K562 (cell line): ENCODE data around the gene TRIAP1. TPM values are rescaled to one million over a fixed set of nuclear protein-coding genes. Genes with fewer than 3 reads are reported as not detected.

ENCODE experiments used
- ARID2 ChIP-seq: fragments of 450-650 bp; IDR thresholded peaks from 2 replicates; pipeline ENCODE4 v1.6.1; 2017; ENCODE audit warnings: antibody characterized with exemption, mild to moderate bottlenecking
- ATF3 ChIP-seq, 2 experiments: fragments of 450-650 bp in 1 of 2; sonication (generic) in 1 of 2; formaldehyde crosslinking in 1 of 2; IDR thresholded peaks in 1 of 2; conservative IDR thresholded peaks in 1 of 2; 2 replicates each; pipeline versions ENCODE4 v1.6.1 to v1.8.1; 2016 to 2023; ENCODE audit warnings: mild to moderate bottlenecking in 2 of 2, moderate library complexity in 2 of 2, inconsistent platforms in 1 of 2, missing genetic modification reagents in 1 of 2
- BCOR ChIP-seq: fragments of 450-650 bp; IDR thresholded peaks from 2 replicates; pipeline ENCODE4 v1.6.1; 2016
- FOXK1 ChIP-seq: sonication (generic); formaldehyde crosslinking; IDR thresholded peaks from 2 replicates; pipeline ENCODE4 v1.8.0; 2022; ENCODE audit warnings: missing genetic modification reagents, mild to moderate bottlenecking, borderline replicate concordance
- FOXM1 ChIP-seq, 2 experiments: fragments of 450-650 bp in 1 of 2; sonication (generic) in 1 of 2; formaldehyde crosslinking in 1 of 2; IDR thresholded peaks; 2 replicates each; pipeline versions ENCODE4 v1.6.1 to v1.9.0; 2017 to 2022; ENCODE audit warnings: low read depth in 2 of 2, mild to moderate bottlenecking in 2 of 2, missing genetic modification reagents in 1 of 2, moderate library complexity in 1 of 2
- FOXP4 ChIP-seq: sonication (generic); formaldehyde crosslinking; IDR thresholded peaks from 2 replicates; pipeline ENCODE4 v1.8.0; 2022; ENCODE audit warnings: mild to moderate bottlenecking, missing genetic modification reagents, borderline replicate concordance
- GATAD2B ChIP-seq: fragments of 450-650 bp; IDR thresholded peaks from 2 replicates; pipeline ENCODE4 v1.6.1; 2017; ENCODE audit warnings: mild to moderate bottlenecking, borderline replicate concordance
- ILK ChIP-seq: fragments of 450-650 bp; IDR thresholded peaks from 2 replicates; pipeline ENCODE4 v1.6.1; 2016; ENCODE audit warnings: missing genetic modification characterization, low read depth, mild to moderate bottlenecking, missing compliant biosample characterization, moderate library complexity, borderline replicate concordance
- JUND ChIP-seq, 2 experiments: IDR thresholded peaks; 2 replicates in 1 of 2; 3 replicates in 1 of 2; pipeline ENCODE4 v1.6.1; 2011; ENCODE audit warnings: borderline replicate concordance in 2 of 2, low read depth in 2 of 2, low read length in 2 of 2, improper control_type of control experiment in 1 of 2, missing biosample characterization in 1 of 2, missing genetic modification characterization in 1 of 2, missing genetic modification reagents in 1 of 2
- MEIS2 ChIP-seq: fragments of 450-650 bp; IDR thresholded peaks from 2 replicates; pipeline ENCODE4 v1.6.1; 2014; ENCODE audit warnings: mild to moderate bottlenecking; ENCODE audit not compliant: partially characterized antibody
- PYGO2 ChIP-seq: fragments of 450-650 bp; IDR thresholded peaks from 2 replicates; pipeline ENCODE4 v1.6.1; 2016; ENCODE audit warnings: mild to moderate bottlenecking, missing genetic modification characterization, moderate library complexity, missing compliant biosample characterization
- RBBP5 ChIP-seq: fragments of 200-600 bp; sonication (generic); IDR thresholded peaks from 2 replicates; pipeline ENCODE4 v1.6.1; 2012; ENCODE audit warnings: borderline replicate concordance, mild to moderate bottlenecking, low read length, control low read depth, inconsistent platforms; ENCODE audit not compliant: insufficient read depth, poor library complexity, severe bottlenecking
- RCOR1 ChIP-seq, 2 experiments: IDR thresholded peaks; 2 replicates each; pipeline ENCODE4 v1.6.1; 2012; ENCODE audit warnings: low read depth in 2 of 2, low read length in 2 of 2, borderline replicate concordance in 1 of 2, improper control_type of control experiment in 1 of 2
- SMARCA5 ChIP-seq: fragments of 450-650 bp; IDR thresholded peaks from 2 replicates; pipeline ENCODE4 v1.6.1; 2016
- ZBTB26 ChIP-seq: fragments of 450-650 bp; formaldehyde crosslinking; IDR thresholded peaks from 2 replicates; pipeline ENCODE4 v1.4.0; 2022; ENCODE audit warnings: missing genetic modification characterization
- ZNF274 ChIP-seq: IDR thresholded peaks from 2 replicates; pipeline ENCODE4 v1.6.1; 2011; ENCODE audit warnings: low read depth, mild to moderate bottlenecking, low read length, moderate library complexity, borderline replicate concordance
- ZNF592 ChIP-seq: fragments of 450-650 bp; IDR thresholded peaks from 2 replicates; pipeline ENCODE4 v1.6.1; 2017; ENCODE audit warnings: antibody characterized with exemption, mild to moderate bottlenecking
- polyA plus RNA-seq, 8 experiments: library from polyadenylated mRNA; depleted of rRNA in 4 of 8; stranded (reverse) in 5 of 8; unstranded in 3 of 8; fragments of >200 nt; fragmentation: Nextera tagmentation in 2 of 8; fragmentation: Illumina TruSeq in 1 of 8; extraction: Ambion mirVana in 2 of 8; extraction: Trizol in 1 of 8; gene quantifications; 2 replicates each; pipeline versions ENCODE4 v1.2.1 to v1.2.3, GENCODE V29; 2011 to 2014; ENCODE audit warnings: inconsistent platforms in 1 of 8, missing spikeins in 1 of 8
- total RNA-seq, 7 experiments: library from RNA; depleted of rRNA in 6 of 7; stranded (reverse); fragments of >200 nt in 6 of 7; fragmentation: Illumina TruSeq in 2 of 7; extraction: Trizol in 2 of 7; gene quantifications; 2 replicates each; pipeline versions ENCODE4 v1.2.1 to v1.2.3, GENCODE V29; 2011 to 2021; ENCODE audit warnings: low replicate concordance in 1 of 7

TRIAP1 gene
- total and polyA plus RNA-seq, 9 of the 15 experiments (the other 6 are each of a cell fraction or from before 2014, with no cell fraction given), result 37.3 to 354 (median 65.4) TPM

GRCh38 chr12:120481022-120481767, 35.0 kb upstream of the TRIAP1 start (continued):
- TF ChIP-seq GATAD2B (no peak), FOXP4 (CRISPR knock-in tag) (no peak), BCOR (no peak), RCOR1 (IDR thresholded peaks at IDR 0.05; ENCODE audit: borderline replicate concordance in 1 of 2, low read depth in 2 of 2, low read length in 2 of 2) (peak in 1 of 2 experiments; percentile 51; a peak in 1 of 4 replicates), JUND (IDR thresholded peaks at IDR 0.05; ENCODE audit: borderline replicate concordance, low read depth, low read length) (peak; percentile 26; the same call in 1 of the 2 replicates), JUND (tag; IDR thresholded peaks at IDR 0.05; ENCODE audit: borderline replicate concordance, low read depth, low read length) (no peak), ILK (tag) (no peak), ZNF274 (no peak), FOXK1 (no peak), ZBTB26 (no peak), ARID2 (no peak), FOXM1 (IDR thresholded peaks at IDR 0.05; ENCODE audit: low read depth) (peak; percentile 29; the same call in 1 of the 2 replicates), FOXM1 (CRISPR knock-in tag; IDR thresholded peaks at IDR 0.05; ENCODE audit: low read depth) (no peak), RBBP5 (no peak), SMARCA5 (no peak), MEIS2 (peak; percentile 76), ATF3 (IDR thresholded peaks at IDR 0.05) (no peak), ATF3 (CRISPR knock-in tag; conservative IDR thresholded peaks at IDR 0.05) (no peak), PYGO2 (no peak), ZNF592 (no peak)
